IMR-90 (cell line): ENCODE data around the gene ZNF385B.

Experiments
- CEBPB ChIP-seq: IDR thresholded peaks from 2 replicates; pipeline ENCODE4 v1.6.1; 2012; ENCODE audit warnings: low read depth, low read length, improper control_type of control experiment
- CHD1 ChIP-seq: IDR thresholded peaks from 2 replicates; pipeline ENCODE4 v1.6.1; 2012; ENCODE audit warnings: low read depth, low read length, improper control_type of control experiment
- CTCF ChIP-seq: conservative IDR thresholded peaks from 2 replicates; pipeline ENCODE4 v1.5.1; 2012; ENCODE audit warnings: mild to moderate bottlenecking, low read depth, low read length, improper control_type of control experiment
- MXI1 ChIP-seq: IDR thresholded peaks from 2 replicates; pipeline ENCODE4 v1.6.1; 2012; ENCODE audit warnings: low read depth, mild to moderate bottlenecking, low read length, moderate library complexity, borderline replicate concordance
- NFE2L2 ChIP-seq: fragments of 150-350 bp; IDR thresholded peaks from 2 replicates; pipeline ENCODE4 v1.6.1; 2016; ENCODE audit warnings: low read depth, mild to moderate bottlenecking, low read length
- POLR2A ChIP-seq: IDR thresholded peaks from 2 replicates; pipeline ENCODE4 v1.6.1; 2012; ENCODE audit warnings: mild to moderate bottlenecking, low read depth, low read length
- RAD21 ChIP-seq: IDR thresholded peaks from 2 replicates; pipeline ENCODE4 v1.6.1; 2012; ENCODE audit warnings: low read length, improper control_type of control experiment
- RCOR1 ChIP-seq: IDR thresholded peaks from 2 replicates; pipeline ENCODE4 v1.6.1; 2012; ENCODE audit warnings: mild to moderate bottlenecking, low read length, improper control_type of control experiment; ENCODE audit not compliant: insufficient replicate concordance
- RFX5 ChIP-seq: IDR thresholded peaks from 2 replicates; pipeline ENCODE4 v1.8.0; 2012; ENCODE audit warnings: low read depth, mild to moderate bottlenecking, low read length, moderate library complexity
- SMC3 ChIP-seq: fragments of 150-350 bp; IDR thresholded peaks from 2 replicates; pipeline ENCODE4 v1.6.1; 2016; ENCODE audit warnings: low read depth, mild to moderate bottlenecking, antibody characterized with exemption, low read length, moderate library complexity
- TF ChIP-seq, protein P1 (sequence below): fragments of 150-350 bp; IDR thresholded peaks from 2 replicates; pipeline ENCODE4 v1.6.1; 2017; ENCODE audit warnings: mild to moderate bottlenecking, antibody characterized with exemption, low read length, low read depth

DNA sequence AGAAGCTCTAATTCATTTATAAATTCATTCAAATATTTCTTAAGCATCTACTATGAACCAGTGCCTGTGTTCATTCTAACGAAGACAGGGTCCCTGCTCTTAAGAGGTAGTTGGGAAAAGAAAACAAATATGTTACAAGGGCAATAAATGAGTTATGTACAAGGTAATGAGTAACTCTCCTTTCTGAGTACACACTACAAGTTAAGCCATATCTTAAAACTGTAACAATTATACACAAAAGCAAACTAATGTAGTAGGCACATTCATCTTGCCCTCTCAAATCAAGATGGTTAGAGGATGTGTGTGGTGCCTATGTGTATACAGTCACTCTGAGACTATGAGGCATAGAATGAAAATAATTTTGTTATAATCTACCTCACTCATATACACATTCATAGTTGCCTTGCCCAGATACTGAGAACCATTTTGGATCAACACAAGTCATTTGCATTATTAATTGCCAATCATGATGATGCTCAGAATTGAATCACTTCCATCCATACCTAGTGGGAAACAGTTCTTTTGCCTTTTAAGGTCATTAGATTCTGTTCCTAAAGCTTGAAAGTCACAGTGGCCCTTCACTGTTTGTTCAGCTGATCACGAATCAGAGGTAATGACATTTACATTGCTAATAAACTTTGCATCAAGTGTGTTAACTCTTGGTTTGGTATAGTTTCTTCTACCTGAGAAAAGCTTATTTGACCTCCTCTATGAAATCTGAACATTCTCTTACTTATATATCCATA lies 283.1 kb downstream of the ZNF385B start:
- TF ChIP-seq CTCF (no peak), NFE2L2 (no peak), MXI1 (no peak), POLR2A (no peak), CHD1 (no peak), RFX5 (no peak), CEBPB (no peak), RAD21 (no peak), RCOR1 (no peak), SMC3 (no peak)
- TF ChIP-seq, protein P1, sequence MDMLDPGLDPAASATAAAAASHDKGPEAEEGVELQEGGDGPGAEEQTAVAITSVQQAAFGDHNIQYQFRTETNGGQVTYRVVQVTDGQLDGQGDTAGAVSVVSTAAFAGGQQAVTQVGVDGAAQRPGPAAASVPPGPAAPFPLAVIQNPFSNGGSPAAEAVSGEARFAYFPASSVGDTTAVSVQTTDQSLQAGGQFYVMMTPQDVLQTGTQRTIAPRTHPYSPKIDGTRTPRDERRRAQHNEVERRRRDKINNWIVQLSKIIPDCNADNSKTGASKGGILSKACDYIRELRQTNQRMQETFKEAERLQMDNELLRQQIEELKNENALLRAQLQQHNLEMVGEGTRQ: no peak
